ENCODE data around the gene GPRC5A.

DNA sequence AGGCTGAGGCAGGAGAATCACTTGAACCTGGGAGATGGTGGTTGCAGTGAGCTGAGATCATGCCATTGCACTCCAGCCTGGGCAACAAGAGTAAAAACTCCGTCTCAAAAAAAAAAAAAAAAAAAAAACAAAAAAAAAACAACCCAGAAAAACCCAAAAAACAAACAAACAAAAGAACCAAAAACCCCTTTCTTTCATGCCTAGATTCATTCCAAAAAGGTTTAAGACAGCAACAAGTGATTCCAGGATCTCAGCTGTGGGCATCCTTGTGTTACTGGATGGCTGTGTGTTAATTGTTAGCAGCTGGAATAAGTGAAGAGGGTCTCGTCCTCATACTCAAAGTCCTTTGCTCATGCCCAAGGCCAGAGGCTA, 9.4 kb downstream of the GPRC5A start:
- TF ChIP-seq, protein P1, sequence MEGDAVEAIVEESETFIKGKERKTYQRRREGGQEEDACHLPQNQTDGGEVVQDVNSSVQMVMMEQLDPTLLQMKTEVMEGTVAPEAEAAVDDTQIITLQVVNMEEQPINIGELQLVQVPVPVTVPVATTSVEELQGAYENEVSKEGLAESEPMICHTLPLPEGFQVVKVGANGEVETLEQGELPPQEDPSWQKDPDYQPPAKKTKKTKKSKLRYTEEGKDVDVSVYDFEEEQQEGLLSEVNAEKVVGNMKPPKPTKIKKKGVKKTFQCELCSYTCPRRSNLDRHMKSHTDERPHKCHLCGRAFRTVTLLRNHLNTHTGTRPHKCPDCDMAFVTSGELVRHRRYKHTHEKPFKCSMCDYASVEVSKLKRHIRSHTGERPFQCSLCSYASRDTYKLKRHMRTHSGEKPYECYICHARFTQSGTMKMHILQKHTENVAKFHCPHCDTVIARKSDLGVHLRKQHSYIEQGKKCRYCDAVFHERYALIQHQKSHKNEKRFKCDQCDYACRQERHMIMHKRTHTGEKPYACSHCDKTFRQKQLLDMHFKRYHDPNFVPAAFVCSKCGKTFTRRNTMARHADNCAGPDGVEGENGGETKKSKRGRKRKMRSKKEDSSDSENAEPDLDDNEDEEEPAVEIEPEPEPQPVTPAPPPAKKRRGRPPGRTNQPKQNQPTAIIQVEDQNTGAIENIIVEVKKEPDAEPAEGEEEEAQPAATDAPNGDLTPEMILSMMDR (IDR thresholded peaks at IDR 0.05), result no peak
- TF ChIP-seq EP300 (IDR thresholded peaks at IDR 0.05; ENCODE audit: low read depth) (no peak), POLR2AphosphoS5 (IDR thresholded peaks at IDR 0.05) (no peak)
